Kidney capillary endothelial cell (primary cell): ENCODE results near the gene NNT.
A peak's percentile ranks its signal among the peaks of the same experiment; 100 is the strongest.
"Not testable (repeated sequence)": the region's sequence is repeated elsewhere in the genome, so short reads cannot be mapped to it uniquely, and the experiment has no call there.

ENCODE experiments used
- DNase-seq: peaks from one replicate; pipeline ENCODE4 v3.0.0-alpha.2; 2018; ENCODE audit warnings: low spot score

The NNT gene

GRCh38 chr5:43712081-43712480 is 109.1 kb downstream of the NNT start:
- no peak for DNase-seq

- DNase-seq, result not testable (repeated sequence)
These were observed 116.8 kb downstream of the NNT start for GRCh38 chr5:43719783-43720182.

GRCh38 chr5:43728581-43728980 is 125.6 kb downstream of the NNT start:
- DNase-seq, result no peak

- peak; percentile 38 for DNase-seq
These were observed 127.0 kb downstream of the NNT start for GRCh38 chr5:43729846-43730478.

GRCh38 chr5:43730832-43731342 is 127.9 kb downstream of the NNT start:
- no peak for DNase-seq

GRCh38 chr5:43731573-43731972 is 128.6 kb downstream of the NNT start:
- no peak for DNase-seq

- not testable (repeated sequence) for DNase-seq
These were observed 143.1 kb downstream of the NNT start for GRCh38 chr5:43745923-43746548.

- DNase-seq, result no peak
These were observed 147.8 kb downstream of the NNT start for GRCh38 chr5:43750809-43751208.

- no peak for DNase-seq
These were observed 150.1 kb downstream of the NNT start for GRCh38 chr5:43753069-43753468.
